ENCODE measurements around the gene DCAF11. TPM values are rescaled to one million over a fixed set of nuclear protein-coding genes. Genes with fewer than 3 reads are reported as not detected.

DCAF11 gene
- total and polyA plus RNA-seq, 2 of the 13 experiments (the other 11 are each of a cell fraction or from before 2014, with no cell fraction given) = 150 to 257 TPM

GRCh38 chr14:24080888-24081738 is 33.5 kb upstream of the DCAF11 start (continued):
- no peak for TF ChIP-seq ARID3A (IDR thresholded peaks at IDR 0.05; ENCODE audit: low read depth, low read length)
- no peak for TF ChIP-seq ZNF484 (CRISPR knock-in tag; IDR thresholded peaks at IDR 0.05; ENCODE audit: borderline replicate concordance, low read depth)
- TF ChIP-seq NAIF1 (CRISPR knock-in tag; IDR thresholded peaks at IDR 0.05; ENCODE audit: borderline replicate concordance) = no peak
- peak; percentile 54 for TF ChIP-seq BCL3 (CRISPR knock-in tag; IDR thresholded peaks at IDR 0.05)
- peak; percentile 81; the same call in 1 of the 2 replicates for TF ChIP-seq ZNF546 (CRISPR knock-in tag; conservative IDR thresholded peaks at IDR 0.05)
- no peak for TF ChIP-seq GATAD1 (CRISPR knock-in tag; IDR thresholded peaks at IDR 0.05)
- TF ChIP-seq IRF9 (CRISPR knock-in tag; IDR thresholded peaks at IDR 0.05; ENCODE audit: borderline replicate concordance) = no peak
- peak; percentile 61 for TF ChIP-seq SP5 (CRISPR knock-in tag; IDR thresholded peaks at IDR 0.05; ENCODE audit: borderline replicate concordance, low read depth)
- TF ChIP-seq ZNF251 (CRISPR knock-in tag; IDR thresholded peaks at IDR 0.05) = no peak
- TF ChIP-seq TMF1 (CRISPR knock-in tag; IDR thresholded peaks at IDR 0.05; ENCODE audit: low read depth) = peak; percentile 79; the same call in 1 of the 2 replicates
- peak; percentile 45; the same call in 1 of the 2 replicates for TF ChIP-seq PBX3 (CRISPR knock-in tag; IDR thresholded peaks at IDR 0.05; ENCODE audit: borderline replicate concordance)
- peak; percentile 71; the same call in 1 of the 2 replicates for TF ChIP-seq ZNF557 (CRISPR knock-in tag; IDR thresholded peaks at IDR 0.05)
- TF ChIP-seq ATRX (CRISPR knock-in tag; IDR thresholded peaks at IDR 0.05; ENCODE audit: borderline replicate concordance) = no peak
- no peak for TF ChIP-seq ZFP1 (CRISPR knock-in tag; IDR thresholded peaks at IDR 0.05)
- TF ChIP-seq KAT7 (CRISPR knock-in tag; IDR thresholded peaks at IDR 0.05; ENCODE audit: borderline replicate concordance) = peak; percentile 47; the same call in 1 of the 2 replicates
- TF ChIP-seq ZBTB7A (CRISPR knock-in tag; IDR thresholded peaks at IDR 0.05) = no peak
- peak; percentile 72 for TF ChIP-seq KMT2B (CRISPR knock-in tag; IDR thresholded peaks at IDR 0.05)
- peak; percentile 68 for TF ChIP-seq ASH2L (IDR thresholded peaks at IDR 0.05; ENCODE audit: insufficient read length, low read depth, low read length)
- TF ChIP-seq KLF6 (CRISPR knock-in tag; IDR thresholded peaks at IDR 0.05) = 0 out of 2 replicates have a peak, but pooled peaks have one; percentile 64
- no peak for TF ChIP-seq JUN (CRISPR knock-in tag; IDR thresholded peaks at IDR 0.05)
- TF ChIP-seq YEATS4 (CRISPR knock-in tag; IDR thresholded peaks at IDR 0.05; ENCODE audit: borderline replicate concordance) = peak; percentile 68
- no peak for TF ChIP-seq ZNF792 (CRISPR knock-in tag; IDR thresholded peaks at IDR 0.05)
